HTERT RPE-1 (cell line): ENCODE data around the gene HMGN4.

Source experiments
- in situ Hi-C: fragments of 300-500 bp; cut with MboI; formaldehyde crosslinking; loops from 4 replicates; pipeline ENCODE4 v1.14.3; 2020; ENCODE audit warnings: low sequenced_read_pairs

Gene HMGN4

GRCh38 chr6:26575494-26575939 lies 37.4 kb downstream of the HMGN4 start:
- in situ Hi-C loops = no loop called here

GRCh38 chr6:26576407-26576843 lies 38.3 kb downstream of the HMGN4 start:
- in situ Hi-C loops = no loop called here

GRCh38 chr6:26576929-26577719 lies 39.0 kb downstream of the HMGN4 start:
- in situ Hi-C loops = no loop called here

- in situ Hi-C loops = no loop called here
Observed at GRCh38 chr6:26577720-26578072, 39.5 kb downstream of the HMGN4 start.

GRCh38 chr6:26578279-26578678 lies 40.1 kb downstream of the HMGN4 start:
- in situ Hi-C loops = no loop called here

GRCh38 chr6:26578741-26579140 lies 40.6 kb downstream of the HMGN4 start:
- in situ Hi-C loops = no loop called here

GRCh38 chr6:26581164-26581915 lies 43.2 kb downstream of the HMGN4 start:
- in situ Hi-C loops = no loop called here

- in situ Hi-C loops = no loop called here
Observed at GRCh38 chr6:26588965-26589364, 50.8 kb downstream of the HMGN4 start.

GRCh38 chr6:26592649-26593048 lies 54.5 kb downstream of the HMGN4 start:
- in situ Hi-C loops = no loop called here

GRCh38 chr6:26593278-26594130 lies 55.3 kb downstream of the HMGN4 start:
- in situ Hi-C loops = no loop called here

- in situ Hi-C loops = no loop called here
Observed at GRCh38 chr6:26594131-26594498, 55.9 kb downstream of the HMGN4 start.

GRCh38 chr6:26594730-26595632 lies 56.8 kb downstream of the HMGN4 start:
- in situ Hi-C loops = no loop called here

GRCh38 chr6:26595669-26596269 lies 57.6 kb downstream of the HMGN4 start:
- in situ Hi-C loops = no loop called here
